HG02678 (cell line): ENCODE measurements around the gene DMXL1.
A peak's percentile ranks its signal among the peaks of the same experiment; 100 is the strongest.
"Not testable (repeated sequence)": the region's sequence is repeated elsewhere in the genome, so short reads cannot be mapped to it uniquely, and the experiment has no call there.

Experiments used
- ATAC-seq: cut with Tn5 transposase; IDR thresholded peaks from one replicate; pipeline ENCODE4 v1.9.1; 2021; ENCODE audit warnings: mild to moderate bottlenecking, moderate library complexity; ENCODE audit not compliant: unreplicated experiment

Gene DMXL1

DNA sequence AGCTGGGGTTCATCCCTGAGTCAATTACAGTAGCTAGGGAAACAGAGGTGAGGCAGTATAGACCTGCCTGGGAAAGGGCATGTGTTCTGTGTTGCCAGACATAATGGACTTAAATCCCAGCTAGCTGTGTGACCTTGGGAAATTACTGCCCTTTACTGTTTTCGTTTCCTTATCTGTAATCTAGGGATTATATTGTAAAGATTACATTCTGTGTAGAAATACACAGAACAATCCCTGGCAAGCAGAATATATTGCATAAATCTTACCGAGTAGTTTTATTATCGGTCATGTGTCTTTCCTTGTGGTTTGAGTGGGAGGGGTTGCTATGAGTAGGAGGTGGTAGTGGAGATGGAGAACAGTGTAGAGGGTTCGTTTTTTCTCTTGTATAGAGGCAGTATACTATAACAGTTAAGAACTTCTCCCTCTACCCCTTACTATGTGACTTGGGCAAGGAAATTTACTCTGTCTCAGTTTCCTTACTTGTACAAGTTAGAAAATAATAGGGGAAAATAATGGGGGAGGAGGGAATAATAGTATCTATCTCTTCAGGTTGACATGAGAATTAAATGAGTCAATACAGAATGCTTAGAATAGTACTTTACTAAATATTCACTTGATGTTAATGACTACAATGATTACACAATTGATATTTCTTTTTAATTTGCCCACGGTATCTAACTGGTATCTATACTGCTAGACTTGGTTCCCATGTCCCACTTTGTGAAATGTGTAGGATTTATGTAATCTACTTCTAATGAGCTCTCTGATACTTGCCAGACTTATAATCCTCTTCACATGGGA lies 7.1 kb upstream of the DMXL1 start:
- ATAC-seq = peak; percentile 81

DNA sequence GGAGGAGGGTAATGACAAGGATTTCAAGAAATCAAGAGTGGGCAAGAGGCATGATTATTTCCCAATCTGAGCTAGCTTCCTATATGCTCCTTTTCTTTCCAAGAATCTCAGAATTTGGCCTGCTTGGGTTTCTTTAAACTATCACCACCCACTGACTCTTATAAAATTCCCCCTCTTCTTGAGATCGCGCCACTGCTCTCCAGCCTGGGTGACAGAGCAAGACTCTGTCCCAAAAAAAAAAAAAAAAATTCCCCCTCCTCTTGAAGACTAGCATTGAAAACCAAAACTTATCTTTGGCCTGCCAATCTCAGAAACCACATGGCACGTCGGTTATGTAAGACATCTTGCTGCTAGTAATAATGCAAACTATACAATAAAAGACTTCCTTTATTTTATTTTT lies 3.4 kb upstream of the DMXL1 start:
- no peak for ATAC-seq

DNA sequence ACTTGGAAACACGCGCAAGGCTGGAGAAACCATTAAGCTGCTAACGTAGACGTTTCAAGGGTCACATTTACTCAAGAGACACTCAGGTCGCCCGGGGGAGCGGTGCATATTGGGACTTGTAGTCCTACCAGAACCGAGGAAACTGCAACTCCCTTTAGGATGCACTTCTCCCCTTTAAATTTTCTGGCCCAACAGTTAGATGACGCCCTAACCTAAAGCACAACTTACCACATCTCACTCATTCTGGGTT lies 384 bp upstream of the DMXL1 start:
- peak; percentile 53 for ATAC-seq

DNA sequence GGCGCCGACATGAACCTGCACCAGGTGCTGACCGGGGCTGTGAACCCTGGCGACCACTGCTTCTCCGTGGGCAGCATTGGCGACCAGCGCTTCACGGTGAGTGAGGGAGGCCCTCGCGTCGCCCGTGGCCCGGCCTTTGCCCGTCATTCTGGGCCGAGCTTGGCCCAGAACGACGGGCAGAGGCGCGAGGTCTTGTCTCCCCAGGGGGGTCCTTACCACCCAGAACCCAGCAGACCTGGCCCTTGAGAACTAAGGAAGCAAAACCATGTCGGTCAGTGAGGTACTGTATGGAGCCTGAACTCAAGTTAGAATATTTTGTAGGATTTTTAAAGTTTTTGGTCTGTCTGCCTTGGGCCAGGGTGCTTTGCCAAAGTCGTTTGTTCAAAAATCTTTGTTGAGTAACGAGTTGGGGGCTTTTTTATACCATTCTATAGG lies 691 bp downstream of the DMXL1 start:
- ATAC-seq = peak; percentile 13

DNA sequence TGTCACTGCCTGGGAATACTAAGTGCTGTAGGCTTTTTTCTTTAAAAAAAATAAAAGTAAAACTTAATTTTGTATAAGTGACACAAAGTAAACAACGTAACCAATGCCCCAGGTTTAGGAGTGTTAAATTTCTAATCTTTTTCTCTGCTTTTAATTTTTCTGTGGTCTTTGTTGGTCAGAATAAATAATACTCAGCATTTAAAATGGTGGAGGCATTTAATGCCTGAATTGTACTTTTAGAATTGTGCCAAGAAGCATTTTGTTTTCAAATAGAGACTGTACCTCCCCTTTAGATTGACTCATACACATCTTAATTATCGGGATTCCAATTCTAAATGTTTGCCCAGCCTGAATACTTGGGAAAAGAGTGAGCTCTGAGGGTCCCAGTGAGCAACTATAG lies 1.6 kb downstream of the DMXL1 start:
- ATAC-seq = no peak

DNA sequence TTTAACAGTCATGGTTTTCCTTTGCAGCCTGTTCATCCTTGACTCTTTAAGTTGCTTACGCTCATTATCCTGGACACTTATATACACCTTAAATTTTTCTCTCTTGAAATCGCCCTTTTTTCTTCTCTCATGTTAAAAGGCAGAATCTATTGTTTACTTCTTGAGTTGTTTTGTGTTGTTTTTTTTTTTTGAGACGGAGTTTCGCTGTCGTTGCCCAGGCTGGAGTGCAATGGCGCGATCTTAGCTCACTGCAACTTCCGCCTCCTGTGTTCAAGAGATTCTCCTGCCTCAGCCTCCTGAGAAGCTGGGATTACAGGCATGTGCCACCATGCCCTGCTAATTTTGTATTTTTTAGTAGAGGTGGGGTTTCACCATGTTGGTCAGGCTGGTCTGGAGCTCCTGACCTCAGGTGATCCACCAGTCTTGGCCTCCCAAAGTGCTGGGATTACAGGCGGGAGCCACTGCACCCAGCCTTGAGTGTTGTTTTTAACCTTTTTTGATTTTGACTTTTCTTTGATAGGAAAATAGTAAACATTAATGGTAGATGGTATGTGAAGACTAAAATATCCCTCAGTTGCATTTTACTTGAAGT lies 3.0 kb downstream of the DMXL1 start:
- ATAC-seq = not testable (repeated sequence)

DNA sequence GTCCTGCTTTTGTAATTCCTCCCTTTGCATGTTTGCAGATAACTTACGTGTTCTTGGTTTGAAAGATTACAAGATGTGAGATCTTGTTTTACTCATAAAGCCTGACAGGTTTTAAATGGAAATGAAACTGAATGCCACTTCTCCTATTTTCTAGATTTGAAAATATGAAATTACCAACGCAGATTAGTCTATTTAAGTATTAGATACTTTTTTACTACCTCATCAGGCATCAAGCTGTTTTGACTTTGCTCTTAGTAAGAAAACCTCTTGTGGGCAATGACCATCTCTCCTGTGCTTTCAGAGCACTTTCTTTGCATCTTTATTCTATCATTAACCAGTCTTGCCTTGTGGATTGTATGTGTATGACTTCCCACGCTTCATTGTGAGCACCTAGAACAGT lies 3.5 kb downstream of the DMXL1 start:
- no peak for ATAC-seq

DNA sequence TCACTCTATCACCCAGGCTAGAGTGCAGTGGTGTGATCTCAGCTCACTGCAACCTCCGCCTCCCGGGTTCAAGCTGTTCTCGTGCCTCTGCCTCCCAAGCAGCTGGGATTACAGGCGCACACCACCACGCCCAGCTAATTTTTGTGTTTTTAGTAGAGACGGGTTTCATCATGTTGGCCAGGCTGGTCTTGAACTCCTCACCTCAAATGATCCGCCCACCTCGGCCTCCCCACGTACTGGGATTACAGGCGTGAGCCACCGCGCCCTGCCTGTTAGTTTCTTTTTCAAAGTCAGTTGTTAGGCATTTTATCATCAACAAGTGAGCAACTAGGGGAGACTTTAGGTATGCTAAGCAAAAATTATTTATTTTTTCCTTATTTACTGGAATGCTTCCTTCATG lies 4.4 kb downstream of the DMXL1 start:
- not testable (repeated sequence) for ATAC-seq

DNA sequence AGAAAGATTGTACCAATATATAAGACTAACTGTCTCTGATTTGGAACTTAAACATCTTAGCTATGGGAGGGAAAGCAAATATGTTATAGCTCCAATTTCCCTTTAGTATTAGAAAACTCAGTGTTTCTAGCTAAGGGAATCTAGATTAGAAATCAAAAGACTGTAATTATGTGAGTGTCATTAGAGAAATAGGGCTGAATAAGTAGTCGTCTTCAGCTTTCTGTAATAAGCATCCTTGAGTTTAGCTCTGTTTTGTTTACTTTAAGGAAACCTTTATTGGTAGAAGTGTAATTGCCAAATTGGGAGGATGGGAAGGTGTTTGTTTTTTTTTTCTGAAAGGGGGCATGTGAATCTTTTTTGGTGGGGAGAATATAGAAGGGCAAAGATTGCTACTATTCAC lies 5.2 kb downstream of the DMXL1 start:
- ATAC-seq = no peak

DNA sequence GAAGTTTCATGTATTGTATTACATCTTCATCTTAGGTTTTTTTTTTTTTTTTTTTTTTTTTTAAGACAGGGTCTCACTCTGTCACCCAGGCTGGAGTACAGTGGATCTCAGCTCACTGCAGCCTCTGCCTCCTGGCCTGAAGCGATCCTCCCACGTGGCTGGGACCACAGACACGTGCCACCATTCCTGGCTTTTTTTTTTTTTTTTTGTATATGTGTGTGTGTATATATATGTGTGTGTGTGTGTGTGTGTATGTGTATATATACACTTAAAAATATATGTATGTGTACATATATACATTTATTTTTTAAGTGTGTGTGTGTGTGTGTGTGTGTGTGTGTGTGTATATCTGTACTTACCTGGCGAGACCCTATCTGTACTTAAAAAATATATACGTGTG lies 6.6 kb downstream of the DMXL1 start:
- no peak for ATAC-seq

DNA sequence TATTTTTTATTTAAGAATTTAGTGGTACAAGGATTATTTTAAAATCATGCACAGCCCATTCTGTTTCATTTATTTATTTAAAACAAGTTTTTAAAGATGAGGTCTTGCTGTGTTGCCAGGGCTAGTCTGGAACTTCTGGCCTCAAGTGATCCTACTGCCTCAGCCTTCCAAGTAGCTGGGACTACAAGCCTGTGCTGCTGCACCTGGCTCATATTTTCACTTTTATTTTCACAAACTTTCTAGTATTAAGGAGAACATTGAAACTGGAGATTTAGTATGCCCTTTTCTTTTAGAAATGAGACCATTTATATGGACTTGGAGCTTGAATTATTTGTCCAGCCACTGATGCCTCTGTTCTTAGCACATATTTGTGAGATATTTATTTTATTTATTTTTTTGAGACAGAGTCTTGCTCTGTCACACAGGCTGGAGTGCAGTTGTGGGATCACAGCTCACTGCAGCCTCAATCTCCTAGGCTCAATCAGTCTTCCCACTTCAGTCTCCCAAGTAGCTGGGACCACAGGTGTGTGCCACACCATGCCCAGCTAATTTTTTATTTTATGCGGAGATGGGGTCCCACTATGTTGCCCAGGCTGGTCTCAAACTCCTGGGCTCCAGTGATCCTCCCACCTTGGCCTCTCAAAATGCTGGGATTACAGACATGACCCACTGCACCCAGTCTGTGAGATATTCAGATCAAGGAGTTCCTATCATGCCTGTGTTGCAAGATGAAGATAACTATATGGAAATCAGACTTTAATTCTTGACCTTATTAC lies 7.4 kb downstream of the DMXL1 start:
- ATAC-seq = no peak

DNA sequence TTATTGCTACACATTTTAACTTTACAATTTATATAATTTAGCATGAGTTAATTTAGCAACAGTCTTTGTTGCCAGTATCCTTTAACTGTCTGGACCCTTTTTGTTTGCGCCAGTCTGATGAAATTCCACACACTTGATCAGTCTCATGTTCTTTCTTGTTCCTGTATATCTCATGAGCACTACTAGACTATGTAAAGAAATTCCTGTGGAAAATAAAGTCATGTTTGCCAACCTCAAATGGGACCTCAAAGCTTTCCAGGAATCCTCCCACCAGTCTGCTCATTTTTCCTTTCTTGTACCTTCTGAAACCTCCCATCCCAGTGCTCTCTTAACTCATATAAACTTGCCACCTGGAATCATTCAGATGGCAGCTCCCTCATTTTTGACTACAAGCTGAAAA lies 8.0 kb downstream of the DMXL1 start:
- no peak for ATAC-seq

DNA sequence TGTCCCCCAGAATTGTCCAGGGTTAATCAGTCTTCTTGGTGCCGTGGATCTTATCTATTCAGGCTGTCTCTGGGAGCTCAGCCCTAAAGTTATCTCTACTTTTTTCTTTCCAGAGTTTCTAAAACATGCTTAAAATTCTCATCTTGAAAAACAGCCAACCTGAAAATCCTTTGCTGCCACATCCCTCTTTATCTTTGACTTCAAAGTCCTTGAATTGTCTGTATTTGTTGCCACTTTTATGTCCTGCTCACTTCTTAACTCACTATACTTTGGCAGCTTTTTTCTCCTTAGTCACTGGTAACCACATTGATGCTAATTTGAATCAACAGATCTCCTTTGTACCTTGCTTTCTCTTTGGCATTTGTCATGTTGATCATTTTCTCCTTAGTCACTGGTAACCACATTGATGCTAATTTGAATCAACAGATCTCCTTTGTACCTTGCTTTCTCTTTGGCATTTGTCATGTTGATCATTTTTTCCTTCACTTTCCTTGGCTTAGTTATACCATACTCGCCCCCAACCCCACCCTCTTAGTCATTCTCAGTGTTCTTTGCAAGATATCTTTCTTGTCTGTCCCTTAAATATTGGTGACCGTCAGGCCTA lies 8.5 kb downstream of the DMXL1 start:
- ATAC-seq = peak; percentile 38

DNA sequence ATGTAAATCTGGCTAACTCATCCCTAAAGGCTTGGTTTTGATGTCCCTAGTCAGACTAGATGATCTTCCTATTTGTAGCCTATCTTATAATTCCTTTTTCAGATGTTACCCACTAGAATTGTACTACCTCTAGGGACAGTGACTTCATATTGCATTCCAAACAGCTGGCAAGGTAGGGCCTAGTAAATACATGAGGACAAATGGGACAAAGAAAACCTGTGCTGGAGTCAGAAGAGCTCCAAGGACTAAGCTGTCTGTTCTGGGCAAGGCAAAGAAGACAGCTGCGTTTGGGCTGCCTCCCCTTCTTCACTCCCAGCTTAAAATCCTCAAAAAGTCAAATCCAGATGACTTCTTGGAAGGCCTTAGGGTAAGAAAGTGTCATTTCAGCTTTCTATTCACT lies 10.0 kb downstream of the DMXL1 start:
- ATAC-seq = no peak

DNA sequence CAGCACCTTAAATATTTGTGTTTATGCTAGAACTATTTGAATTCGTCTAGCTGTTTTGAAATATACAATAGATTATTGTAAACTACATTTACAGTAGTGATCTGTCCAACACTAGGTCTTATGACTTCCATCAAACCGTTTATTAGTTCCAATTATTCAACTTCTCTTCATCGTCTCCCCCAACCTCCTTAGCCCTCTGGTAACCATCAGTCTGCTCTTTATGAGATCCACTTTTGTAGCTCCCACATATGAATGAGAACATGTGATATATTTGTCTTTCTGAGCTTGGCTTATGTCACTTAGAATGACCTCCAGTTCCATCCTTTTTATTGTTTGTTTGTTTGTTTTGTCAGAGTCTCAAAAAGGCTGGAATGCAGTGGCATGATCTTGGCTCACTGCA lies 11.8 kb downstream of the DMXL1 start:
- ATAC-seq = no peak

DNA sequence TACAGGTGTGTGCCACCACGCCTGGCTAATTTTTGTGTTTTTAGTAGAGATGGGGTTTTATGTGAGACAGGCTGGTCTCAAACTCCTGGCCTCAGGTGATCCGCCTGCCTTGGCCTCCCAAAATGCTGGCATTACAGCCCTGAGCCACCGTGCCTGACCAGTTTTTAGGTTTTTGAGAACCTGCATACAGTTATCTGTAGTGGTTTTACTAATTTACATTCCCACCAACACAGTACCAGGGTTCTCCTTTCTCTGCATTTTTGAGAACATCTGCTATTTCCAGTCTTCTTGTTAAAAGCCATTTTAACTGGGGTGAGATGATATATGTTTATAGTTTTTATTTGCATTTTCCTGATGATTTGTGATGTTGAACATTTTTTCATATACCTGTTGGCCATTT lies 12.8 kb downstream of the DMXL1 start:
- peak; percentile 85 for ATAC-seq

DNA sequence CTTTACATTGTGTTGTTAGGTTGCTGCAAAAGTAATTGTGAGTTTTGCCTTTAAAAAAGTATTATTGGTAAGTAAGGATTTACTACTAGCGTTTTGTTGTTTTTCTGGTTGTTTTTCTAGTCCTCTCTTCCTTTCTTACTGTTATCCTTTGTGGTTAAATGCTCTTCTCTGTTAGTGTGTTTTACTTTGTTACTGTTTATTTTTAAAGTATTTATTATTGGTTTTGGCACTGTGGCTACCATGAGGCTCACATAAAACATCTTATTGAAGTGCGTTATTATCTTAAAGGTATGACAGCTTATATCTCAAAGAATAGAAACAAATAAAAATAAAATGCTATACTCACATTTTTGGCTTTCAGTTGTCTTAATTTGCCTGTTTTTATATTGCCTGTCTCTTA lies 17.6 kb downstream of the DMXL1 start:
- no peak for ATAC-seq

DNA sequence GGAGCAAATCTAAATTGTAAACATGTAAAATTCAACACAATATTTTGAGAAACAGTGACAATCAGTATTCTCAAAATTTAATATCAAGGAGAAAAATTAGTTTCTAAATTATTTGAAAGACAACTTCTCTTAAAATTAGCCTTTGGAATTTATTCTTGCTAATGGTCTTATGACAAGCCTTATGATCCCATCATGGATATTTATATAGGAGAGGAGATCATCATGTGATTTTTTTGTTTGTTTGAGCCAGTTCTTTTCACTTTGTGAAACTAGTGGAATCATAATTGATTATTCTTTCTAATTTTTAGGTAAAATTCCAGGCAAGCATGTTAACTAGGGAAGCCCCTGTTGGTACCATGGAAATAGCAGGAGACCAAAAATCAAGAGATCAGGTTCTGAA lies 24.7 kb downstream of the DMXL1 start:
- ATAC-seq = no peak

DNA sequence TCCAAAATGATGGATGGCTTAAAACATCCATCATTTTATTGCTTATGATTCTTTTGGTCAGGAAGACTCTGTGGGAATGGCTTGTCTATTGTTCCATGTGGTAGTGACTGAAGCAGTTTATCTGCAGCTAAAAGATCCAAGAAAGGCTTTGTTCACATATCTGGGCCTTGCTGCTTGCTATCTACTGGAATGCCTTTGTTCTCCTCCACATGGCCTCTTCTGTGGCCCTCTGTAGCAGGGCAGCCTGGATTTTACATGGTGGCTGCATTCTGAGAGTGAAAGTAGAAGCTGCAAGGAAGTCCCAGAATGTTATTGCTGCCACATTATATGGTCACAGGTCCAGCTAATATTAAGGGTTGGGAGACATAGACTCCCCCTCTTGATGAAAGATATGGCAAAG lies 35.1 kb downstream of the DMXL1 start:
- no peak for ATAC-seq

DNA sequence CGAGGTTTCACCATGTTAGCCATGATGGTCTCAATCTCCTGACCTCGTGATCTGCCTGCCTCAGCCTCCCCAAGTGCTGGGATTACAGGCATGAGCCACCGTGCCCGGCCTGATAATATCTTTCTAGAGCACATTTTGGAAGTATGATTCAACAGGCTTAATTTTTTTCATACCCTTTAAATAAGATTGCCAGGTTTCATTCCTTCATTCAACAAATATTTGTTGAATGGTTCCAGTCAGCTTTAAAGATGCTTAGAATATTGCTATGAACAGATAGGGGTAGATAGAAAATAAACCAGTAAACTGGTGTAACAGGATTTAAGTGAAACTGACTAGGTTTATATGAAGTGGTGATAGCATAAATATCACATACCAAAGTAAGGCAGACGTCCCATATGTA lies 41.3 kb downstream of the DMXL1 start:
- no peak for ATAC-seq

DNA sequence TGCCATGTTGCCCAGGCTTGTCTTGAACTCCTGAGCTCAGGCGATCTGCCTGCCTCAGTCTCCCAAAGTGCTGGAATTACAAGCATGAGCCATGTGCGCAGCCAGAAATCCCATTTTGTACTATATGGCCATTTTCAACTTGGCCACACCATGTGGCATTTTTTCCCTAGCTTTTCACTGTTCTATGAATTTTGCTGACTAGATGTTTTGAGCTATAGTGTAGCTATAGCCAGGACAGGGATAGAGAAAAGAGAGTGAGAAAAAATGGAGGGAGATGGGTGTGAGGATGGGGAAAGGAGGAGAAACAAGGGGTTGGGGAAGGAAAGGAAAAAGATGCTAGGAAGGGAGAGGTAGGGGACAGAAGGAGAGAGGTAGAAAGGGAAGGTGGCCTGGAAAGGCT lies 46.4 kb downstream of the DMXL1 start:
- ATAC-seq = no peak

DNA sequence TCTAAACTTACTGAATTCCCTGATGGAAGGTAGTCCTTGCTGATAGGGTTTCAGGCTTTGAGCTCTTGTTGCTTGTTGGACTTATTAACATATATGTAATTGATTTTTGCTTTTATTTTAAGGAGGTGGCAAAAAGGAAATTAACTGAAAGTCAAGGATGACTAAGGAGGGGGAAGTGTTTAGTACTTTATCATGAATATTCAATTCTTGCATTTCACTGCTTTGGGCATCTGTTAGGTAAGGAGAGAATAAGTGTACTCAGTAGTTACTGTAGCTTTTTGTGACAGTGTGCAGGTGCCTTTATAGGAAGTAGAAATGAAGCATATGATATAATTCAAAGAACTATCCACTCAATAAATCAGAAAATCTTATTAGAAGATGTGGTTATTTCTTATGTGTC lies 47.1 kb downstream of the DMXL1 start:
- ATAC-seq = no peak
